Breast epithelium (tissue), 3 donors: ENCODE results near the gene C1QTNF6.

ENCODE experiments used
- CTCF ChIP-seq, 3 donors: fragments of 450-650 bp; IDR thresholded peaks; one replicate each; pipeline ENCODE4 v1.5.1; 2016 to 2017; ENCODE audit warnings: antibody characterized with exemption in 3 of 3, mild to moderate bottlenecking in 3 of 3, moderate library complexity in 3 of 3
- POLR2A ChIP-seq: fragments of 450-650 bp; IDR thresholded peaks from one replicate; pipeline ENCODE4 v1.6.1; 2016; ENCODE audit warnings: antibody characterized with exemption, mild to moderate bottlenecking, moderate library complexity

- TF ChIP-seq POLR2A (no peak), CTCF (IDR thresholded peaks at IDR 0.05) (no peak)
These were observed 41.2 kb upstream of the C1QTNF6 start for GRCh38 chr22:37229012-37229804.
